Pons (tissue), 1 donor: ENCODE measurements around the gene FAM114A1.
A peak's percentile ranks its signal among the peaks of the same experiment; 100 is the strongest.
"Not testable (repeated sequence)": the region's sequence is repeated elsewhere in the genome, so short reads cannot be mapped to it uniquely, and the experiment has no call there.

Experiments used
- DNase-seq: peaks from one replicate; pipeline ENCODE4 v3.0.0-alpha.2; 2016; ENCODE audit warnings: low spot score

The FAM114A1 gene

DNA sequence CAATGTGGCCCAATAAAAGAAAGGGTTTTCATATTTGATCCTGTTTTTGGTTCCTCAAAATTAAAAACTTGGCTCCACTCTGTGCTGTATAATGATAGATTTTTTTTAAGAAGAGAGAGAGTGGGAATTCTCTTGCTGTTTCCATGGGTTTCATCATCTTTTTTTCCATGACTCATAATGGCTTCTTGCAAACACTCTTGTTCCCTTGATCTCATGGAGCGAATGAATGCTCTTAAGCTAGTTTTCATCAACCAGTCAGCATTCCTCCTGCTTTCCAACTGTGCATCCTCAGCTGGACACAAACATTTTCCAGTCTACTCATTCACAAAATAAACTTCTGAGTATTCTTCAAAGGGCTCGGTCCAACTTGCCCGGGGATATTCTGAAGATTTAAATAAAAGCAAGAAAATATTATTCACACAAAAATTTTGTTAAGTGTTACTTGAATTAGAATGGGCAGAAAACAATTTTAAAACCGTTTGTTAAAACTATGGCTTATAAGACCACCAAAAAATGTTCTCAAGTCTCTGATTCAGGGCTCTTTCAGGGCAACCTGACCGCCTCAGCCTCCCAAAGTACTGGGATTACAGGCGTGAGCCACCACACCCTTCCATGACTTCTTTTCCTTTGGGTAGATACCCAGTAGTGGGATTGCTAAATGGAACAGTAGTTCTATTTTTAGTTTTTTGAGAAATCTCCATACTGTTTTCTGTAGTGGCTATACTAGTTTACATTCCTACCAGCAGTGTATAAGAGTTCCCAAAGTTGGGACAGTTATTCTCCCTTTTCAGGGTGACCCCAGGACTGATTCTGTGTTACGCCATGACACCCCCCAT, 99.9 kb downstream of the FAM114A1 start:
- DNase-seq = peak; percentile 14

DNA sequence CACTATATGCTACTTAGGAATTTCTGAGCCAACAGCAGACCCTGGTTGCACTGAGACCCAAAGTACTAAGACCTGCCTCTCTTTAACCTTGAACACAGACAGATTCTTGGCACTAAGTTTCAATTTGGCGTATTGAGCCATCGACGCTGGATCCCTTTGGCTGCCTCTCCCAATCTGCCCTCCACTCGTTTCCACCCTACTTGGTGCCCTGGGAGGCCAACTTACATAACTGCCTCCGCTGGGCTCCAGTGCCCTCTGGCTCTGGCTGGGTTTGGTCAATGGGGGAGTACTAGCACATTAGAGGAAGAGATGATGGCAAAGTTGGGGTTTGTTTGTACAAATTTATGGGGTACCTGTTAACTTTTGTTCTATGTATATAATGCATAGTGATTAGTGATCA, 101.1 kb downstream of the FAM114A1 start:
- no peak for DNase-seq

DNA sequence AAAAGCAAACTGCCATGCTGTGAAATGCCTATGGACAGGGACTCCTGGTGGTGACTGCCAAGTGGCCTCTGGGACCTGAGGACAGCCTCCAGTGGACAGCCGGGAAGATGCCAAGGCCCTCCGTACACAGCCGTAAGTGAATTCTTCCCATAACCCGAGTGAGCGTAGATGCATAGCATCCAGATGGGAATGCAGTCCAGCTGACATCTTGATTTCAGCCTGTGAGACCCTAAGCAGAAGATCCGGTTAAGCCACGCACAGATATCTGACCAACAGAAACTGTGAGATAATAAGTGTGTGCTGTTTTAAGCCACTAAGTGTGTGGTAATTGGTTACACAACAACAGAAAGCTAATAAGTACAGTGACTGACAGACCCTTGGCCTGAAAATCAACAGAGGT, 108.7 kb downstream of the FAM114A1 start:
- DNase-seq = no peak

DNA sequence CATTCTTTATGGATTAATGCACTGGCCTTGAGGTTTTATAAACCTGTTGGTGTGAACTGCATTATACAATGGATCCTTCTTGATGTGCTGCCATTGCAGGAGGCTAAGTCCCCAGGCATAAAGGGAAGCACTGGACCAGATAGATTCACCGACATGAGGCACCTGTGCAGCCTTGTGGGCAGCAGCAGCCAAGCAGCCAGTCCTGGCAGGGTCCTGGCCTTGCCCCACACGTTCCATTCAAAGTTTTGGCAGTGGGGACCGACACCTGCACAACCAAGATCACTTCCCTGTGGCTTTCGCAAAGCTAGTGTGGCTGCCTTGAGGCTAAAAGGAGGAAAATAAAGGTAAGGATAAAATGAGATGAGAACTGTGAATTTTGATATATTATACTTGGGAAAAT, 111.5 kb downstream of the FAM114A1 start:
- no peak for DNase-seq

DNA sequence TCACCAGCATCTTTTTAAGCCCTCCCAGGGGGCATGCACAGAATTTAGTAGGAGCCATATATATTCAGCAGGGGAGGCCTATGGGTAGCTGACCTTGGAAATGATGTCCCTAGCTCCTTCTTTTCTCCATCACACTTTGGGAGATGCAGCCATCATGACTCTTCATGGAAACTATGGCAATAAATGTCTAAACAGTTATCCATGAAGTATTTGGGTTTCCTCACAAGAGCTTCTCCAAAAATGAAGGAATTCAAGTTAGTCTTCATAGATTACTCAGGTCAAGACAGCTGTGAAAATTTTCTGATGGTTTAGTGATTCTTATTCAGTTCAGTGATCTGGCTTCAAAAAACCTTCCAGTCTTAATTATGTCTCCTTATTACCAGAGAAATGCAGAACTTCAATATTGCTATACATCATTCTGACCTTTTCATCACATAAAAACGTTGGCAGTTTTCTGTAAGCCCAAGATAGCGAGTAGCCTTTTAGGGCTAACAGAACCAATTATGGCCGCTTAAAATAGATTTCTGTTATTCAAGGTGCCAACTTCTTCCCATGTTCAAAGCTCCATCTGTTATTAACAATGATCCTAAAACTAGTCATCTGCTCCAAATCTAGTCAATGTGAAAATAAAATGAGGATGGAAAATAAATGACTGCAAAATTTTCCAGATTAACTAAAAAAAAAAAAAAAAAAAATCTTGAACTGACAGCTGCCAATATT, 112.1 kb downstream of the FAM114A1 start:
- DNase-seq = no peak

DNA sequence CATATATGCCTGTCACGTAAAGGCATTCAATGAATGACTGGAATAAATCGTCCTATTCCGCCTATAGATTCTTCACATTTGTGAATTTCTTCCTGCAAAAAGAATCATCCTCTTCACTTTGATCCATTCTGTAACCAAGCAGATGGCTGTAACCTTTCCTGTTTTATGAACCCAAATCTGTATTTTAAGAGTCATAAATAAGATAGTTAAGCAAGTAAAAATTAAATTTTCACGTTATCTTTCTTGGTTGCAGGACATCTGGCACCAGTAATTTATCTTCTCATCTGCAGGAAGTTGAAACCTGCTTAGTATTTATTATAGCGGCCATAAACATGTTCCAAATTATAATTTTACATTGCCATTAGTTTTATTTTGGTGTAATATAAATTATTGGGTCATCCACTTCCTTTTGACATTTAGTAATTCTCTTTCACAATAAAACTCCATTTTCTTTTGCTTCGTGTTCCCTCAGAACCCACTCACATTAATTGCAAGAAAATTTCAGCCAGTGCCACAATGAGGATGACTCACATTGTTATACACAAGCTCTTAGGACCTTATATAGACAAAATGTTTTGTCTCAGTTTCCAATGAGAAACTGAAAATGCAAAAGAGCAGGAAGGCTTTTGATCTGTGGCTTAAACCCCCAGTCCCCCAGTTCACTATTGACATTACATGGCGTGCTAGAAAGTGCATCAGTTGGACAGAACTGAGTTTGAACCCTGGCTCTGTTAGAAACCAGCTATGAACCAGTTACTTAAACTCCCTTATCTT, 113.5 kb downstream of the FAM114A1 start:
- no peak for DNase-seq

DNA sequence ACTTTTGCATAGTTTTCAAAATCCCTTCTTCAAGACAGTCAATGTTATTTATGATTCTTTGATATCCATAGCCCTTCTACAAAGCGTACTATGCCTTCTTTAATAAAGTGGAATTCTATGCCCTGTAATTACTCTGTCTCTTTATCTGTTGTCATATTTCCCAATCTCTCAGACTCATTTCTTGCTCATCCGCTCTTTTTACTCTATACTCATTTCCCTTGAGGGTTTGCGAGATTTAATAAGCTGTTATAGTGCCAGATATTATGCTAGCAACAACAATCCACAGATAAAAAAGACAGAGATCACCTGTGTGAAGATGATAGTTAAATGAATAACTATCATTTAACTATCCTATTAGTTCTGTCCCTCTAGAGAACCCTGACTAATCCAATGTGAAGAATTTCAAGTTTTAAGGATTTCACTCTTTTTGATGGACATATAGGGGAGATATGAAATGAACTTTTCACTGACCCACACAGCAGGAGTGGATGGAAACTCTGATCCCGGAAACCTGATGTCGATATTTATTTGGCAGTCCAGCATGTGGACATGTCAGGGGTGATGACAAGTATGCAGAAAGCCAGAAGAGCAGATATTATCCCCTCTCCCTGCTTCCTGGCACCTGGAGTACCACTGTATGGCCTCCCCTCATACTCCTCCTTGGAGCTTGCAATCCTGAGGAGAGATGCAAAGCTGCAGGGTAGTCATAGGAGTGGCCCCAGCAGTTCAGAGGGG, 114.9 kb downstream of the FAM114A1 start:
- DNase-seq = no peak

DNA sequence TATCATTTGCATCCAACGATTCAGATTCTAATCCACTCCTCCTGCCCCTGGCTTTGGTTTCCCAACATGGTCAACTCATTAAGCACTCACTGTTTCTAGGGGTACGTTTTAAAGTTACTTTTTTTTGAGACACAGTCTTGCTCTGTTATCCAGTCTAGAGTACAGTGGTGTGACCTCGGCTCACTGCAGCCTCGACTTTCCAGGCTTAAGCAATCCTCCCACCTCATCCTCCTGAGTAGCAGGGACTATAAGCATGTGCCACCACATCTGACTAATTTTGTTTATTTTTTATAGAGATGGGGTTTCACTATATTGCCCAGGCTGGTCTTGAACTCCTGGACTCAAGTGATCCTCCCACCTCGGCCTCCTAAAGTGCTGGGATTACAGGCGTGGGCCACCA, 115.7 kb downstream of the FAM114A1 start:
- DNase-seq = no peak

DNA sequence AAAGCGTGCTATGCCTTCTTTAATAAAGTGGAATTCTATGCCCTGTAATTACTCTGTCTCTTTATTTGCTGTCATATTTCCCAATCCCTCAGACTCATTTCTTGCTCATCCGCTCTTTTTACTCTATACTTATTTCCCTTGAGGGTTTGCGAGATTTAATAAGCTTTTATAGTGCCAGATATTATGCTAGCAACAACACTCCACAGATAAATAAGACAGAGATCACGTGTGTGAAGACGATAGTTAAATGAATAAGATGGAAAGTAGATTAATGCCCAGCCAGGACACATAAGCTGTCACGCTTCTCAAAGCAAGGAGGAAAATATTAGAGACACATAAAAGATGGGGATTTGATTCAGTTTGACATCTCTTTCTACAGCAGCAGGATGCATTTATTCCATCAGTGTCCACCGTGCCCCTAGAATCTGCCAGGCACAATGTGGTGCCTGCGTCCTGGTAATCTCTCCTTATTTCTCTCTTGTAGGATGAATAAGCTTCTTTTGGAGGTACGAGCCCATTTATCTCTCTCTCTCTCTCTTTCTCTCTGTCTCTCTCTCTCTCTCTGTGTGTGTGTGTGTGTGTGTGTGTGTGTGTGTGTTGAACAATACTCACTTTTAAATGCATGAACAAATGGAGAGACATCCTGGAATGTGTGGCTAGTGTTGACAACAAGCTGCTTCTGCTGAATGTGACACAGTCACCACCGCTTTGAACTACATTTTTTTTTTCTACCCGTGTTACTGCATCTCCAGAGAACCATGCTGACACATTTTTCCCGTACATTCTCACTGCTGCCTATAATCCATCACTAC, 116.4 kb downstream of the FAM114A1 start:
- peak; percentile 14 for DNase-seq

DNA sequence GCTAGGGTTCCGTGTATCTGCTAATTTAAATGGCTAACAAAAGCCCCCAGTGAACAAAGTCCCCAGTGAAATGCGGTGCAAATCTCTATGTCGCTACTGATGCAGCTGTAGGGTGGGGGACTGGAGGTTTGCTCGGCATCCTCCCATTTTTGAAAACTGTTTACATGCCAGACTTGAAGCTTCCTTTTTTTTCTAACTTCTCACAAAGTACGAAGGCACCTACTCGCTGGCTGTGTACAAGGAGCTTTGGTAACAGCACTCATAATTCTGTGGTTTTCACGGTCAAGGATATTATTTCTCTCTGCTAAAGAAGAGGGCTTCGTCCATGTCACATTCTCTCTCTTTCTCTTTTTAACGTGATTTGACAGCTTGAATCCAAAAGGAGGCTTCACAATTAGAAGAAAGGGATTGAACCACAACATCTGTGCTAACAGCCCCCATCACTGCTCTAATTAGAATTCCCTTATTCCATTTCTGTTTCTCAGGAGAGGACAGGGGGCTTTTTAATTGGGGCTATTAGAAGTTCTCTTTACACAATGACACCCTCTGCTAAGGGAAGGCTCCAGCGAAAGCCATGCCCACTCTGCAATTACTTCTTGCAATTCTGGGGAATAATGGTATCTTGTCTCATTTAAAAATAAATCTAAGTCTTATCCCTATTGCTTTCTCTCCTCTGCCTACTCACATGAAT, 117.9 kb downstream of the FAM114A1 start:
- no peak for DNase-seq

DNA sequence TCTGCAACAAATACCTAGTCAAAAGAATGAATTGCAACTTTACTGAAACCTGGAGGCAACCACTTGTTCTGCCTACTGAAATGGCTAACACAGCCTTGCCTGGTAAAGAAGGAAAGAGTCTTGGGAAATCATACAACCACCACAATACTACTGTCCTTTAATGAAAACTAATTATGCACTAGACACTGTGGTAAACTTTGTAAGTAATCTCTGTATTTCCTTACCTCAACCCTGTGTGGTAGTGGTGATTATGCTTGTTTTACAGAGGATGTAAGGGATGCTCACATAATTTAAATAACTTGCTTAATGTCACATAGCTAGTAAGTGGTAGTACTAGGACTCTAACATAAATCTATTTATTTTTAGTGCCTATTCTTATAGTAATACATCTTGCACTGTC, 119.9 kb downstream of the FAM114A1 start:
- no peak for DNase-seq

DNA sequence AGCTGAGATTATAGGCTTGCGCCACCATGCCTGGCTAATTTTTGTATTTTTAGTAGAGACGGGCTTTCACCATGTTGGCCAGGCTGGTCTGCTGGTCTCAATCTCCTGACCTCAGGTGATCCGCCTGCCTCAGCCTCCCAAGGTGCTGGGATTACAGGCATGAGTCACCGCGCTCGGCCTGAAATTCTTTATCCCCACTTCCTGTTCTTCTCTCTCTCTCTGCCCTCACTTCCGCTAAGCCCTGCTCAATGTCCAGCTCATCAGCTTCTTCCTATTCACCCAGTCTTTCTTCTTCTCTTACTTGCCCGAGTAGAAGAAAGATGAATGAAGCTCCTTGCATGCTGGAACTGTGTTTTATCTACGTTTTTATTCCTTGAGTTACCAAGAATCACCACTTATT, 120.7 kb downstream of the FAM114A1 start:
- DNase-seq = not testable (repeated sequence)

DNA sequence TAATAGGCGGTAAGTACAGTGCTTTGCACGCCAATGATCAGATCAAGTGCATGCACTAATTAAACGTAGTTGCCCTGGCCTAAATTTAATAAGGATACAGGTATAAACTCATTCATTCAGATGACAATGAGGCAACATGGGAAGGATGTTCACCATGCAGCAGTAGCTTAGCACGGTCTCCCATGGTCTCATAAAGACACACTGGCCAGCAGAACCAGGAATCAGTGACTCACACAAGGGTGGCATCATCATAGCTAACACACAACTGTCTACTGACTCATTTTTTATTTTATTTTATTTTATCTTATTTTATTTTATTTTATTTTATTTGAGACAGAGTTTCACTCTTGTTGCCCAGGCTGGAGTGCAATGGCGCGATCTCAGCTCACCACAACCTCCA, 121.9 kb downstream of the FAM114A1 start:
- DNase-seq = no peak

DNA sequence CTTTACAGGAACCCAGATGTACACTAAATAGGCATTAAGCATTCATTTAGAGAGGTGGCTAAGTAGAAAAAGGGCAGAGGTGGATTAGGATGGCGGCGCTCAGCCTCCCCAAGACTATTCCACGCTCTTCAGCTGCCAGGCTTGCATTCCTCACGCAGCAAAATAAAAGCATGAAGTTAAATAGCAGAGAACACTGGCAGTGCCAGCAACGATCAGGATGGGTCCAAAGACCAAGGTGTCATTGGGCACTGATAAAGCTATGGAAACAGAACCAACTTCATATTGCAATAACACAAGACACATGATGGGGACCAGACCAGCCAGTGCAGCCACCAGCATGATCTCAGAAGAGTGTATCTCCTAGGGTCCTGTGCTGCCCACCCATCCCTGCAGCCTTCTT, 122.6 kb downstream of the FAM114A1 start:
- no peak for DNase-seq

DNA sequence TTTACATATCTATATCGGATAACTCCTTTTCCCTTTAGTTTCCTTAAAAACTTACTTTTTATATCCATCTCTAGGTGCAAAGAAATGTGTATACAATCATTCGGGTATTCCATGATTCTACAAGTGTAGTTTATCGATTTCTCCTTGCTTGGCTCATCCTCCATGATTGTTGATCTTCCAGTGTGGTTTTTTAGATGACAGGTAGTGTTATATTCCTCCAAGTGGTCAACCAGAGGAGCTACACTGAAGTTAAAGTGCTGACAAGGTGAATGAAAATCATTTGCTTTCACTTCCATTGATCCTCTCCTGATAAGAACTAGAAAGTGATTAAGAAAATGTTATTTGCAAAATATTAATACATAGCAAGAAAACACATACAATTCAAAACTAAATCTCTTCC, 126.1 kb downstream of the FAM114A1 start:
- no peak for DNase-seq

DNA sequence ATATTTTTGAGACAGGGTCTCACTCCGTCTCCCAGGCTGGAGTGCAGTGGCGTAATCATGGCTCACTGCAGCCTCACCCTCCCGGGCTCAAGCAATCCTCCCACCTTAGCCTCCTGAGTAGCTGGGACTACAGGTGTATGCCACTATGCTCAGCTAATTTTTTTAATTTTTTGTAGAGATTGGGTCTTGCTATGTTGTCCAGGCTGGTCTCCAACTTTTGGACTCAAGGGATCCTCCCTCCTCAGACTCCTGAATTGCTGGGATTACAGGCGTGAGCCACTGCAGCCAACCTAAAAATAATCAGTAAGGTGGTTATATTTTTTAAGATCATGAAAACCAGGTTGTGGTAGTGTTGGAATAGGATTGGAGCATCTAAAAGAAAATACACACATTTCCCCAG, 126.5 kb downstream of the FAM114A1 start:
- no peak for DNase-seq
